AG09309 (cell line): ENCODE results near the gene CPXM1.

Source experiments
- DNase-seq: peaks from one replicate; pipeline ENCODE4 v3.0.0-alpha.2; 2010; ENCODE audit warnings: low read depth
- H3K4me3 ChIP-seq: 2 replicates; pipeline ENCODE4 v1.5.1; 2011; ENCODE audit warnings: mild to moderate bottlenecking, low read depth, low read length, moderate library complexity; ENCODE audit not compliant: control insufficient read depth
- CTCF ChIP-seq: IDR thresholded peaks from 2 replicates; pipeline ENCODE4 v1.5.1; 2011; ENCODE audit warnings: mild to moderate bottlenecking, low read depth, low read length, inconsistent platforms; ENCODE audit not compliant: insufficient read depth, control insufficient read depth; ENCODE audit errors: missing control alignments

CPXM1 gene

GRCh38 chr20:2763186-2763585 lies 37.2 kb downstream of the CPXM1 start:
- DNase-seq = no peak
- TF ChIP-seq CTCF = no peak
- no peak overlapping the region for H3K4me3 ChIP-seq

- no peak for DNase-seq
- H3K4me3 ChIP-seq = no peak overlapping the region
- no peak for TF ChIP-seq CTCF
Observed at GRCh38 chr20:2762578-2763131, 37.8 kb downstream of the CPXM1 start.

GRCh38 chr20:2761885-2762284 lies 38.5 kb downstream of the CPXM1 start:
- no peak overlapping the region for H3K4me3 ChIP-seq
- TF ChIP-seq CTCF = no peak
- no peak for DNase-seq

GRCh38 chr20:2760952-2761305 lies 39.5 kb downstream of the CPXM1 start:
- no peak for DNase-seq
- no peak for TF ChIP-seq CTCF

GRCh38 chr20:2760297-2760951 lies 40.0 kb downstream of the CPXM1 start:
- TF ChIP-seq CTCF = no peak
- DNase-seq = no peak
- H3K4me3 ChIP-seq = no peak overlapping the region

More at GRCh38 chr20:2760952-2761305, 39.5 kb downstream of the CPXM1 start:
- no peak overlapping the region for H3K4me3 ChIP-seq

GRCh38 chr20:2759603-2760296 lies 40.7 kb downstream of the CPXM1 start:
- H3K4me3 ChIP-seq = no peak overlapping the region
- TF ChIP-seq CTCF = no peak
- no peak for DNase-seq
